Right lobe of liver (tissue), 4 donors: ENCODE data around the gene ADCY3.

Source experiments
- CTCF ChIP-seq, 4 donors: fragments of 200-600 bp in 3 of 4; fragments of 450-650 bp in 1 of 4; IDR thresholded peaks; one replicate each; pipeline versions ENCODE4 v1.5.1 to v1.8.0; 2016 to 2022; ENCODE audit warnings: antibody characterized with exemption in 4 of 4, mild to moderate bottlenecking in 2 of 4
- POLR2A ChIP-seq: fragments of 450-650 bp; IDR thresholded peaks from one replicate; pipeline ENCODE4 v1.6.1; 2017; ENCODE audit warnings: antibody characterized with exemption, mild to moderate bottlenecking
- donor health status: DM: no; HTN: no; CAD: no.
- donor health status: DM: no; HTN: no; CAD: no.
- donor health status: DM: no; HTN: yes; CAD: no.

GRCh38 chr2:24816884-24817283 is 103.2 kb downstream of the ADCY3 start:
- no peak for TF ChIP-seq POLR2A
- no peak for TF ChIP-seq CTCF (IDR thresholded peaks at IDR 0.05)
